ENCODE results near the gene NIT1. TPM values are rescaled to one million over a fixed set of nuclear protein-coding genes. Genes with fewer than 3 reads are reported as not detected.

Gene NIT1
- total and polyA plus RNA-seq, 2 donors (not counting 3 experiments of a cell fraction or from before 2014, with no cell fraction given), result 20.3 to 26.5 TPM

GRCh38 chr1:161085165-161085564 is 32.7 kb upstream of the NIT1 start:
- H3K79me2 ChIP-seq (ENCODE audit: control insufficient read depth, insufficient read depth, low read length), result no peaks in the 10 kb centered on the region
- H3K27me3 ChIP-seq (ENCODE audit: control insufficient read depth in 2 of 2, insufficient read depth in 2 of 2, low read length in 2 of 2), result no peaks in the 10 kb centered on the region
- no peak overlapping the region for H3K9ac ChIP-seq (replicated peaks; ENCODE audit: extremely low read depth, insufficient read depth, low read length)
- H3K36me3 ChIP-seq (ENCODE audit: control insufficient read depth in 2 of 2, extremely low read depth in 1 of 2, insufficient read depth in 2 of 2, low read length in 2 of 2), result no peaks in the 10 kb centered on the region
- ChIA-PET POLR2A (no interaction called here), CTCF (interaction anchor here (1.0 to 1.1 kb wide), 2 partner anchors 11 to 12 kb away, joined by 4 to 6 read pairs; no protein-coding TSS in a partner anchor)
- dilution Hi-C loops (cut with MboI; ENCODE audit: extremely low pct_ligation_motif_present, low sequenced_read_pairs), result no loop called here
- H3K9me3 ChIP-seq (replicated peaks; ENCODE audit: control insufficient read depth, insufficient read depth, low read length), result no peaks in the 10 kb centered on the region
- no peak overlapping the region for H3K4me2 ChIP-seq (ENCODE audit: insufficient read depth, low read length)
- no peak overlapping the region for H3K4me3 ChIP-seq (replicated peaks in 1 of 3; ENCODE audit: insufficient read depth in 1 of 3, low read depth in 1 of 3, low read length in 3 of 3)
- no peaks in the 10 kb centered on the region for H3K9me1 ChIP-seq (replicated peaks; ENCODE audit: control insufficient read depth, extremely low read depth, insufficient read depth, low read length)
- H2AFZ ChIP-seq (ENCODE audit: low read depth, low read length), result no peak overlapping the region
- H3K4me1 ChIP-seq (ENCODE audit: control insufficient read depth, extremely low read depth, insufficient read depth, low read length), result no peaks in the 10 kb centered on the region
- BruUV-seq (replicated peaks), result no TSS peak
- DNase-seq (ENCODE audit: low read depth, low spot score) (no peak), FAIRE-seq (no peak)
- TF ChIP-seq POLR2AphosphoS5 (IDR thresholded peaks at IDR 0.05; ENCODE audit: insufficient read depth, low read depth, low read length), result no peak
- no peak for TF ChIP-seq JUN (IDR thresholded peaks at IDR 0.05; ENCODE audit: borderline replicate concordance, insufficient read depth, insufficient read length, low read depth)
- no peak for TF ChIP-seq EZH2 (IDR thresholded peaks at IDR 0.05; ENCODE audit: borderline replicate concordance, low read depth, low read length, severe bottlenecking)
- no peak for TF ChIP-seq CTCF (IDR thresholded peaks at IDR 0.05; ENCODE audit: extremely low read depth in 1 of 2, insufficient read depth in 1 of 2, low read depth in 1 of 2, low read length in 2 of 2)
- TF ChIP-seq MYC (IDR thresholded peaks at IDR 0.05; ENCODE audit: low read depth, low read length), result no peak
- no peak for TF ChIP-seq MAX (IDR thresholded peaks at IDR 0.05; ENCODE audit: insufficient read depth, insufficient read length)
- no peak for TF ChIP-seq FOS (IDR thresholded peaks at IDR 0.05; ENCODE audit: borderline replicate concordance, insufficient read depth, low read length)
- TF ChIP-seq POLR2A (IDR thresholded peaks at IDR 0.05; ENCODE audit: low read depth, low read length), result no peak
- TF ChIP-seq GATA2 (IDR thresholded peaks at IDR 0.05; ENCODE audit: insufficient read depth, insufficient read length, low read depth, low read length), result no peak
- no peak overlapping the region for H3K27ac ChIP-seq (ENCODE audit: insufficient read depth, low read depth, low read length)
- intact Hi-C loops (cut with micrococcal nuclease), result no loop called here
- no peaks in the 10 kb centered on the region for H4K20me1 ChIP-seq (replicated peaks; ENCODE audit: control insufficient read depth, extremely low read depth, insufficient read depth, low read length)

All from endothelial cell of umbilical vein (primary cell).